ENCODE data around the gene CYTH4. TPM values are rescaled to one million over a fixed set of nuclear protein-coding genes. Genes with fewer than 3 reads are reported as not detected.

The CYTH4 gene
- total and polyA plus RNA-seq, 2 of the 13 experiments (the other 11 are each of a cell fraction or from before 2014, with no cell fraction given), result not detected

- no TSS peak for BruUV-seq (replicated peaks)
- intact Hi-C loops (cut with micrococcal nuclease; ENCODE audit: unreplicated experiment) (no loop called here), in situ Hi-C loops (cut with HindIII; ENCODE audit: extremely low pct_ligation_motif_present, low pct_unique_long_range_greater_than_20kb) (no loop called here)
- H3K9ac ChIP-seq (ENCODE audit: insufficient read depth, low read depth, low read length), result no peak overlapping the region
- H3K36me3 ChIP-seq (replicated peaks in 1 of 2; ENCODE audit: control insufficient read depth in 1 of 2, insufficient read depth in 2 of 2, low read length in 2 of 2), result no peaks in the 10 kb centered on the region
- no peak for DNase-seq (ENCODE audit: low spot score)
- H4K20me1 ChIP-seq (ENCODE audit: insufficient read depth, low read length), result no peaks in the 10 kb centered on the region
- no peaks in the 10 kb centered on the region for H3K9me3 ChIP-seq (ENCODE audit: low read length)
- ATAC-seq, result no peak
- no peaks in the 10 kb centered on the region for H3K79me2 ChIP-seq (ENCODE audit: insufficient read depth, low read length)
- no peak overlapping the region for H3K4me2 ChIP-seq (ENCODE audit: low read depth, low read length)
- no peak for TF ChIP-seq SETDB1 (CRISPR knock-in tag; IDR thresholded peaks at IDR 0.05; ENCODE audit: borderline replicate concordance)
- TF ChIP-seq ZNF580 (CRISPR knock-in tag; IDR thresholded peaks at IDR 0.05; ENCODE audit: borderline replicate concordance, low read depth), result no peak
- no peak for TF ChIP-seq ZFP90 (CRISPR knock-in tag; IDR thresholded peaks at IDR 0.05; ENCODE audit: borderline replicate concordance)
- no peak for TF ChIP-seq POLR2A (IDR thresholded peaks at IDR 0.05; ENCODE audit: insufficient read depth in 1 of 2, low read depth in 2 of 2, low read length in 2 of 2)
- no peak for TF ChIP-seq ARNTL (CRISPR knock-in tag; IDR thresholded peaks at IDR 0.05)
- TF ChIP-seq ZFYVE20 (CRISPR knock-in tag; IDR thresholded peaks at IDR 0.05; ENCODE audit: borderline replicate concordance, low read depth), result no peak
- peaks cover 4 to 60% of the 10 kb centered on the region in 2 experiments; a peak in 4 of 5 replicates for H3K27me3 ChIP-seq (ENCODE audit: control insufficient read depth in 1 of 2, insufficient read depth in 2 of 2, low read length in 2 of 2)
- no peak overlapping the region for H3K27ac ChIP-seq (ENCODE audit: extremely low read length, insufficient read depth, low read length)
- no peak overlapping the region for H3K4me3 ChIP-seq (replicated peaks in 1 of 3; ENCODE audit: insufficient read depth in 1 of 3, low read depth in 2 of 3, low read length in 3 of 3)
- H2AFZ ChIP-seq (ENCODE audit: low read length), result no peak overlapping the region
- FAIRE-seq, result no peak
- no peaks in the 10 kb centered on the region for H3K4me1 ChIP-seq (ENCODE audit: insufficient read depth, low read length)
- CTCF ChIA-PET (ENCODE audit: low intra/inter-chr PET ratio, low total read pairs), result no interaction called here
- 100% methylated on average over 1 of the region's 3 CpGs for WGBS (ENCODE audit: low lambda C conversion rate)
- POLR2A ChIA-PET, result no interaction called here
Measured at GRCh38 chr22:37362621-37363020, 80.3 kb downstream of the CYTH4 start.

- TF ChIP-seq ZNF737 (CRISPR knock-in tag; IDR thresholded peaks at IDR 0.05; ENCODE audit: borderline replicate concordance), result no peak
- TF ChIP-seq ATF3 (CRISPR knock-in tag; IDR thresholded peaks at IDR 0.05), result no peak
- TF ChIP-seq NKX3-1 (CRISPR knock-in tag; IDR thresholded peaks at IDR 0.05), result no peak
- no peak for TF ChIP-seq CBFB (CRISPR knock-in tag; IDR thresholded peaks at IDR 0.05)
- no peak for TF ChIP-seq CENPBD1 (CRISPR knock-in tag; IDR thresholded peaks at IDR 0.05; ENCODE audit: borderline replicate concordance, low read depth)
- no peak for TF ChIP-seq HNF4A (CRISPR knock-in tag; IDR thresholded peaks at IDR 0.05)
- H3K4me2 ChIP-seq (ENCODE audit: low read depth, low read length), result no peak overlapping the region
- peaks cover 4 to 61% of the 10 kb centered on the region in 2 experiments; a peak in 4 of 5 replicates for H3K27me3 ChIP-seq (ENCODE audit: control insufficient read depth in 1 of 2, insufficient read depth in 2 of 2, low read length in 2 of 2)
- intact Hi-C loops (cut with micrococcal nuclease; ENCODE audit: unreplicated experiment), result no loop called here
- no peak for DNase-seq (ENCODE audit: low spot score)
- FAIRE-seq, result no peak
- in situ Hi-C loops (cut with HindIII; ENCODE audit: extremely low pct_ligation_motif_present, low pct_unique_long_range_greater_than_20kb), result no loop called here
- no peak overlapping the region for H3K9ac ChIP-seq (ENCODE audit: insufficient read depth, low read depth, low read length)
- no peak overlapping the region for H3K4me3 ChIP-seq (replicated peaks in 1 of 3; ENCODE audit: insufficient read depth in 1 of 3, low read depth in 2 of 3, low read length in 3 of 3)
- H3K79me2 ChIP-seq (ENCODE audit: insufficient read depth, low read length), result no peaks in the 10 kb centered on the region
- no peaks in the 10 kb centered on the region for H4K20me1 ChIP-seq (ENCODE audit: insufficient read depth, low read length)
- no TSS peak for BruUV-seq (replicated peaks)
- ChIA-PET POLR2A (no interaction called here), CTCF (ENCODE audit: low intra/inter-chr PET ratio, low total read pairs) (no interaction called here)
- H3K4me1 ChIP-seq (ENCODE audit: insufficient read depth, low read length), result peaks cover 8% of the 10 kb centered on the region; the same call in 1 of the 2 replicates
- H2AFZ ChIP-seq (ENCODE audit: low read length), result no peak overlapping the region
- H3K9me3 ChIP-seq (ENCODE audit: low read length), result no peaks in the 10 kb centered on the region
- ATAC-seq, result no peak
- H3K36me3 ChIP-seq (replicated peaks in 1 of 2; ENCODE audit: control insufficient read depth in 1 of 2, insufficient read depth in 2 of 2, low read length in 2 of 2), result no peaks in the 10 kb centered on the region
- WGBS (ENCODE audit: low lambda C conversion rate), result 58% methylated on average over 15 of the region's 15 CpGs
- H3K27ac ChIP-seq (ENCODE audit: extremely low read length, insufficient read depth, low read length), result no peak overlapping the region
Measured at GRCh38 chr22:37363261-37363992, 81.1 kb downstream of the CYTH4 start.
